ENCODE results near the gene TMEM243.
A peak's percentile ranks its signal among the peaks of the same experiment; 100 is the strongest.
"Not testable (repeated sequence)": the region's sequence is repeated elsewhere in the genome, so short reads cannot be mapped to it uniquely, and the experiment has no call there.

TMEM243 gene, protein sequence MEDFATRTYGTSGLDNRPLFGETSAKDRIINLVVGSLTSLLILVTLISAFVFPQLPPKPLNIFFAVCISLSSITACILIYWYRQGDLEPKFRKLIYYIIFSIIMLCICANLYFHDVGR

GRCh38 chr7:87219545-87220025 lies at the start of gene TMEM243:
TMEM243 (minus strand) TSS chr7:87219732; CDS start chr7:87219503, 229 bp downstream.
- peak; percentile 78 for DNase-seq (ENCODE audit: low read depth)

- DNase-seq (ENCODE audit: low read depth): no peak
Observed at GRCh38 chr7:87267239-87267900, 47.8 kb upstream of the TMEM243 start.

DNA sequence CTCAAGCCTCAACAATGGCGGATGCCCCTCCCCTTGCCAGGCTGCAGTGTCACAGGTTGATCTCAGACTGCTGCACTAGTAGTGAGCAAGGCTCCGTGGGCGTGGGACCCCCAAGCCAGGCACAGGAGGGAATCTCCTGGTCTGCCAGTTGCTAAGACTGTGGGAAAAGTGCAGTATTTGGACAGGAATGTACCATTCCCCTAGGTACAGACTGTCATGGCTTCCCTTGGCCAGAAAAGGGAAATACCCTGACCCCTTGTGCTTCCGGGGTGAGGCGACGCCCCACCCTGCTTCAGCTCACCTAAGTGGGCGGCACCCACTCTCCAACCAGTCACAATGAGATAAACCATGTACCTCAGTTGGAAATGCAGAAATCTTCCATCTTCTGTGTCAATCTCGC lies 44.0 kb upstream of the TMEM243 start:
- DNase-seq (ENCODE audit: low read depth): no peak

- DNase-seq (ENCODE audit: low read depth): no peak
Observed at GRCh38 chr7:87253589-87254087, 34.1 kb upstream of the TMEM243 start.

DNA sequence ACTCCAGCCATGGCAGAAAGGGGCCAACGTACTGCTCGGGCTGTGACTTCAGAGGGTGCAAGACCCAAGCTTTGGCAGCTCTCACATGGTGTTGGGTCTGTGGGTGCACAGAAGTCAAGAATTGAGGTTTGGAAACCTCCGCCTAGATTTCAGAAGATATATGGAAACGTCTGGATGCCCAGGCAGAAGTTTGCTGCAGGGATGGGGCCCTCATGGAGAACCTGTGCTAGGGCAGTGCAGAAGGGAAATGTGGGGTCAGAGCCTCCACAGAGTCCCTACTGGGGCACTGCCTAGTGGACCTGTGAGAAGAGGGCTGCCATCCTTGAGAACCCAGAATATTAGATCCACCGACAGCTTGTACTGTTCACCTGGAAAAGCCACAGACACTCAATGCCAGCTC lies 26.1 kb upstream of the TMEM243 start:
- not testable (repeated sequence) for DNase-seq (ENCODE audit: low read depth)

DNA sequence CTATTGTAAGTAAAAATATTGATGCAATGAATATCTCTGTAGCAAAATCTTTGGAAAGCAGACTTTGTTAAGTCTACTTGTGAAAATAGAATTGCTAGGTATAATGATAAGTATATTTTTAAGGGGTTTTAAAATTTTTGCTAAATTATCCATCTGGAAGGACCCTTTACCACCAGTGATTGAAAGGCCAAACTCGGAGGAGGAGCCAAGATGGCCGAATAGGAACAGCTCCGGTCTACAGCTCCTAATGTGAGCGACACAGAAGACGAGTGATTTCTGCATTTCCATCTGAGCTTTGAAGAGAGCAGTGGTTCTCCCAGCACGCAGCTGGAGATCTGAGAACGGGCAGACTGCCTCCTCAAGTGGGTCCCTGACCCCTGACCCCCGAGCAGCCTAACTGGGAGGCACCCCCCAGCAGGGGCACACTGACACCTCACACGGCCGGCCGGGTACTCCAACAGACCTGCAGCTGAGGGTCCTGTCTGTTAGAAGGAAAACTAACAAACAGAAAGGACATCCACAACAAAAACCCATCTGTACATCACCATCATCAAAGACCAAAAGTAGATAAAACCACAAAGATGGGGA lies 19.0 kb upstream of the TMEM243 start:
- DNase-seq (ENCODE audit: low read depth): not testable (repeated sequence)

GRCh38 chr7:87234949-87235348 lies 15.4 kb upstream of the TMEM243 start:
- DNase-seq (ENCODE audit: low read depth): no peak

- no peak for DNase-seq (ENCODE audit: low read depth)
Observed at GRCh38 chr7:87231711-87232110, 12.2 kb upstream of the TMEM243 start.

DNA sequence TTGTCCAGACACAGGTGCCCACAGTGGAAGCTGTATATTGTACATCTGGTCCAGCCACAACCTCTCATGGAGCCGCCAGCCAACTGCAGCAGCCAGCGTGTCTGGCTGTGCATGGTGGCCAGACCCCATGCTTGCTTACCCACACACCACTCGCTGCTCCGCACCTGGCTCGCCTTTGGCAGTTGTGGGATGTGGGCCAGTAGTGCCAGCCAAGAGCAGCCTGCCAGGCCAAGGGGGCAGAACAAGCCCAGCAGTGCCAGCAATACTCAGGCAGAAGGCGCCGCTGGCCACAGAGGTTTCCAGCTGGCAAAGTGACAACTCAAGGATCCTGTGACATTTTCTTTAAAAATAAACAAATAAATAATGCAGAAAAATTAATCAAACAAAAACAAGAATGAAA lies 11.7 kb upstream of the TMEM243 start:
- no peak for DNase-seq (ENCODE audit: low read depth)

- no peak for DNase-seq (ENCODE audit: low read depth)
Observed at GRCh38 chr7:87226495-87226894, 7.0 kb upstream of the TMEM243 start.

- no peak for DNase-seq (ENCODE audit: low read depth)
Observed at GRCh38 chr7:87225696-87226095, 6.2 kb upstream of the TMEM243 start.

DNA sequence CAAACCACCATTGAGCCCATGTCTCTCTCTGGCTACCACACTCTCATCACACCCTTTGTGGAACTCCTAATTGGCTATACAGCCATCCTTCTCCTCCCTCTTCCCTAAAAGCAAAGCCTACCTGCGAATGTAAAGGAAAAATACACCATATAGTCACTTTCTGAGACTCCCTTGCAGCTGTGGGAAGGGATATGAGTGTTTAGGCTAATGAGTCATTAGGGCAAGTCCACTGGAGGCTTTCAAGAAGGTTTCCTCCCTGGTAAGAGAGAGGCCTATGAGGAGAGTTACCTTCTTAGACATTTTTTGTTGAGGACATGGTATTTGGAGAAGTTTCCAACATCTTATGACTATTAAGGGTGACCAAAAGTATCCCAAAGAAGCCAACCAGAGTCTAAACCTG lies 4.1 kb upstream of the TMEM243 start:
- no peak for DNase-seq (ENCODE audit: low read depth)

- no peak for DNase-seq (ENCODE audit: low read depth)
Observed at GRCh38 chr7:87220734-87221215, 1.2 kb upstream of the TMEM243 start.

GRCh38 chr7:87220026-87220733 lies 648 bp upstream of the TMEM243 start:
- peak; percentile 79 for DNase-seq (ENCODE audit: low read depth)

DNA sequence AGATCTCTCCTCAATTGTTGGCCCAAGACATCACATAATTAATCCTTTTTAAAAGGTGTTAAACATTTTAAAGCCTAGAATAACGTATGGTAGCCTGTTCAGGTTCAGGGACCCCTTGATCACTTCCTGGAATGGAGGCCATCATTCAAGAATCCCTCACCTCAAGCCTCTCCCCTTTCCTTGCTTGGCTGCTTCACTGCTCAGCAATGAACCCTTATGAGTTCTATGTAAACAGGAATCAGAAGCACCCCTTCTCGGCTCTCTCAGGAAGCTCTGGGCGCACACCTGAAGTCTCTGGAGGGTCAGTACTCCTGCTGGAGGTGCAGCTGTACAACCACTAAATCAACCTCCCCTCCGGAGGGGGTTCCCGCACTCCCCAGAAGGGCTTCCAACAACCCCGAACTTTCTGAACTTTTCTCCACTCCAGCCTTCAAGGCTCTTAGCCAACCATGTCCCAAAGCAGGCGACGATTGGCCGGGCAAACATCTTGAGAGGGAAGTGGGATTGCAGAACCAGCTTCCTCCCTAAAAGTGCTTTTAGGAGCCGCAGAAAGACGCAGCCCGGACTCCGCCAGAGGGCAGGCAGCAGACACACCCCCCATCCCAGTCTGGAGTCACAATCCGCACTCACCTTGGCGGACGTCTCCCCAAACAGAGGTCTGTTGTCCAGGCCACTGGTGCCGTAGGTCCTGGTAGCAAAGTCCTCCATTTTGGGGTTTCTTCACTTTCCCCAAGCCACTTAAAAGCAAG lies 562 bp downstream of the TMEM243 start:
- no peak for DNase-seq (ENCODE audit: low read depth)

DNA sequence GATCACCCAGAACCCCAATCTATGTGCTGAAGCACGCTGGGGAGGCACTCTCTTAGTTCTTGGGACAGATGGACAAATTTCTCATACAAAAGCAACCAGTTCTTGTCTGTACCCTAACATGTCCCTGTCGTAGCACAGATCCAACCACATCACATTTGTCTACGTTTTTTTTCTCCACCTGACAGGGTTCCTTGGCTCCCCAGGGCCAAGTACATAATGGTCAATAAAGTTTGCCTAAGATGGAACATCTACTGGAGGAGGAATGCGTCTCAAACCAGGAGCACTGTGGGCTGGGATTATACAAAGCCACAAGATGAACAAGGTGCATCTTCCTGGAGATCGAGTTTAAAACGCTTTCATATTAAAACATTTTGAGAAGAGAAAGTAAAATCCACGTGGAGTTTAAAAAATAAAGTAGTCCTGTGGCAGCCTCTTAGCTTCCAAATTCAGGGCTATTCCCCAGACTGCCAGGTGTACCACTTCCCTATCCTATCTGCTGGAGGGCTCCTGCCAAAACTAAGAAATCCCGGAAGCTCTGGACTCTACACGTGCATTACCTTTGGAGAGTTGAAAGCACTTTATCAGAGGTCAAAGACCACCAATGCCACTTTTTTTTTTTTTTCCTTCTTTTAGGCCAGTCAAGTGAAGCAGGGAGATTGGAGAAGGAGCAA lies 1.4 kb downstream of the TMEM243 start:
- DNase-seq (ENCODE audit: low read depth): no peak

DNA sequence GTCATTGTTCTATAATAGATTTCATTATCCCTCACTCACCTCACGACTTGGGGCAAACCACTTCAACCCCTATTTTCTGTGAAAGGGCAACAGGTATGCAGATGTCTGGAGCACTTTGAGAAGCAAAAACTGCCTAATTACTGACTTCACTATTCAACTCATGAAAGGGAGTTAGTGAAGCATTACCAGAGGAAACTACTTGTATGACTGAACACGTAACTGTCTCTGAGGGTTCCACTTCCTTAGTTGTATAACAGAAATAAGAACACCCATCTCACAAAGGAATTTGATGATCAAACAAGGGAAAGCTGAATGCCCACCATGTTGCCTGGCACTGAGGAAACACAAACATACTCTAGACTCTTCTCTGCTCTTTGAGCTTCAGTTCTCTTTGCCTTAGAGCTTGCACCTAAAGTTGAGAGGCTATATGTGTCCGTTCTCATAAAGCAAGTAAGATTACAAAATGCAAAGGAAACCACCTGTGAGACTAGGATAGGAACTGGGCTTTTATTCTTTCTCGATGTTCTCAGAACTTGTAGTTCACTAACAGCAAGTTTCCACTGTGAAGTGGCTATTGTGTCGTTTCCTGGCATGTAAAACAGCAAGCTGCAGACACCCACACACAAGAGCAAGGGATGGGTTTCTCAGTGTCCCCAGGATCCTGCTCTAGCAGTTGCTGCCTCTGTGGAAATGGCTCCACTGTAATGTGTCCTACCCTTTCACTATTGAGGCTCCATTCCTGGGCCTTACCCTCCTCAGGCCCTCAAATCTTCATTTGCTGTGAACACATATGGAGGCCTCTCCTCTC lies 2.6 kb downstream of the TMEM243 start:
- DNase-seq (ENCODE audit: low read depth): peak; percentile 11

DNA sequence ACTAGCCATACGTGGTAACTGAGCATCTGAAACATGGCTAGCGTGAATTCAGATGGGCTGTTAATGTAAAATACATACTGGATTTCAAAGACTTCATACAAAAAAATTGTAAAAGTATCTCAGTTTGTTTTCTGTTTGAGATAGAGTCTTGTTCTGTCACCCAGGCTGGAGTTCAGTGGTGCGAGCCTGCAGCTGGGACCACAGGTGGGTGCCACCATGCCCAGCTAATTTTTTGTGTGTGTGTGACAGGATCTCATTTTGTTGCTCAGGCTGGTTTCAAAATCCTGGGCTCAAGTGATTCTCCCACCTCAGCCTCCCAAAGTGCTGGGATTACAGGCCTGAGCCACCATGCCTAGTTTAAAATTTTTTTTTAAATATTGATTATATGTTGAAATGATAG lies 4.5 kb downstream of the TMEM243 start:
- no peak for DNase-seq (ENCODE audit: low read depth)

DNA sequence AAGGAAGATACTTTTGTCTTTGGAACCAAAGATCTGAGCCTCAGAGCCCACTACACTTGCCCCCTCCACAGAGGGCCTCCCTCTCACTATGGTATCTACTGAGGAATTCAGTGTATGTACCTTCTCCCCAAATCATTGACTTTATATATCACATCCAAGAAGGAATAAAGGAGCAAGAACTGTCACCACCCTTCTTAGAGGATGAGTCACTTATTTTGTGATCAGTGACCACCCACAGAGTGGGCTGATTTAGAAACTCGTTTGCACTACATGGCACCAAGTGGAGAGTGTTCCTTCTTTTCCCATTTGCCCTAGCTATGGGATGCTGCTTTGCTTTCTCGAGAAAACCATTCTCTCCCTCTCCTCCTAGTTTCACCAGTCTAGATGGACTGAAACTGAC lies 5.7 kb downstream of the TMEM243 start:
- no peak for DNase-seq (ENCODE audit: low read depth)

DNA sequence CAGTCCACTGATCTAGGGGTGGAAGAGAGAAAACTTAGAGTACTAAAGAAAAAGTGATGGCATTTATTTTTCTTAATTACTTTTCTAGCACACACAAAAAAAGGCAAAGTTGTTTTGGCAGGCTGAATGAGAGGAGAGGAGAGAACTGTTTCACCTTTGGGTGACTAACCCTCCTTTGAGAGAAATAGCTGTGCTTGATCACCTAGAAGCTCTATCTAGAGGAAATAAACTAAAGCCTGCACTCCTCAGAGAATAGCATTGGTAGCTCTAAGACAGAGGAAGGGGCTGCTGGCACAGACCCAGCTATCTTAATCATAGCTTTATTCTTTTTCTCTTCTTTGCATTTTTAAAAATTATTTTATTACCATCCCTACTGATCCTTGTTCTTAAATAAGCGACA lies 6.3 kb downstream of the TMEM243 start:
- DNase-seq (ENCODE audit: low read depth): no peak

Measured in activated T-helper 9 cell treated with anti-CD3 and anti-CD28 coated beads, Interleukin-2, amount 50 U/mL, for 16 hours (primary cell).